ENCODE measurements around the gene CHKB.

DNA sequence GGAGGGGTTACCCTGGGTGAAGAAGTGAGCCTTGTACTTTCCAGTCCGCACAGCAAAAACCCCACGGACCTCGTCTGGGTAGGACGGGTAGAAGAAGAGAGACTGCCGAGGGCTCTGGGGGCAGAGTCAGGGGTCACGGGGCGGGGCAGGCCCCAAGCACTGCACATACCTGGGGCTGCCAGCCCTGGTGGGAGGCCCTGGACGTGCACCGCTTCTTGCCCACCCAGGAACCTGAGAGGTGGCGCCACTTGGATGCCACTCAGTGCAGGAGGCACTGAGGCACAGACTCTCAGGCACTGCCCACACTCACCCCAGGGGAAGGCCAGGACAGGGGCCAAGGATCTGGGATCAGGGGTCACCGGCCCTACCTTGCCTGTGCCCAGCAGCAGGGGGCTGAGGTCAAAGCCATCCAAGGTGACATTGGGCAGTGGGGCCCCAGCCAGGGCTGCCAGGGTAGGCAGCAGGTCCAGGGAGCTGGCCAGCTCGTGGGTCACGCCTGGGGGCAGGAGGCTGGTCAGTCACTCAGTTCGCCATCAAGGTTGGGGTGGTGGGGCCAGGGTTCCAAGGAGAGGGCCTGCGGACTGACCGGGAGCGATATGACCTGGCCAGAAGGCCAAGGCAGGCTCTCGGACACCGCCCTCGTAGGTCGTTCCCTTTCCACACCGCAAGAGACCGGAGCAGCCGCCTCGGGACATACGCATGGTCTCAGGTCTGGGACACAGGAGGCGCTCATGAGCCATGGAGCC is 43.1 kb upstream of the CHKB start:
- TF ChIP-seq, protein P1, sequence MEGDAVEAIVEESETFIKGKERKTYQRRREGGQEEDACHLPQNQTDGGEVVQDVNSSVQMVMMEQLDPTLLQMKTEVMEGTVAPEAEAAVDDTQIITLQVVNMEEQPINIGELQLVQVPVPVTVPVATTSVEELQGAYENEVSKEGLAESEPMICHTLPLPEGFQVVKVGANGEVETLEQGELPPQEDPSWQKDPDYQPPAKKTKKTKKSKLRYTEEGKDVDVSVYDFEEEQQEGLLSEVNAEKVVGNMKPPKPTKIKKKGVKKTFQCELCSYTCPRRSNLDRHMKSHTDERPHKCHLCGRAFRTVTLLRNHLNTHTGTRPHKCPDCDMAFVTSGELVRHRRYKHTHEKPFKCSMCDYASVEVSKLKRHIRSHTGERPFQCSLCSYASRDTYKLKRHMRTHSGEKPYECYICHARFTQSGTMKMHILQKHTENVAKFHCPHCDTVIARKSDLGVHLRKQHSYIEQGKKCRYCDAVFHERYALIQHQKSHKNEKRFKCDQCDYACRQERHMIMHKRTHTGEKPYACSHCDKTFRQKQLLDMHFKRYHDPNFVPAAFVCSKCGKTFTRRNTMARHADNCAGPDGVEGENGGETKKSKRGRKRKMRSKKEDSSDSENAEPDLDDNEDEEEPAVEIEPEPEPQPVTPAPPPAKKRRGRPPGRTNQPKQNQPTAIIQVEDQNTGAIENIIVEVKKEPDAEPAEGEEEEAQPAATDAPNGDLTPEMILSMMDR (IDR thresholded peaks at IDR 0.05), result no peak
- TF ChIP-seq POLR2A (IDR thresholded peaks at IDR 0.05), result no peak
